Keratinocyte (primary cell): Measurements from ENCODE around the gene PRADC1. TPM values are rescaled to one million over a fixed set of nuclear protein-coding genes. Genes with fewer than 3 reads are reported as not detected.

Experiments
- DNase-seq: peaks from one replicate; pipeline ENCODE4 v3.0.0-alpha.2; 2011; ENCODE audit warnings: low read depth, missing footprints, low spot score
- FAIRE-seq: peaks from 2 replicates; lab custom pipeline; 2011; peaks lifted over from hg19 to GRCh38; lab: Jason Lieb, UNC
- H2AFZ ChIP-seq: 2 replicates; pipeline ENCODE4 v1.6.0; 2012; ENCODE audit warnings: low read length, control low read depth, inconsistent platforms; ENCODE audit not compliant: control insufficient read depth
- H3K27ac ChIP-seq: 2 replicates; pipeline ENCODE4 v1.5.1; 2011; ENCODE audit warnings: low read length; ENCODE audit not compliant: control insufficient read depth, insufficient read depth
- H3K27me3 ChIP-seq: 3 replicates; pipeline ENCODE4 v1.6.0; 2011; ENCODE audit warnings: low read length; ENCODE audit not compliant: control insufficient read depth, insufficient read depth; ENCODE audit errors: extremely low read depth
- H3K36me3 ChIP-seq, 2 experiments: 2 replicates in 1 of 2; 3 replicates in 1 of 2; pipeline ENCODE4 v1.5.1; 2011; ENCODE audit warnings: low read length in 2 of 2, mild to moderate bottlenecking in 1 of 2; ENCODE audit not compliant: control insufficient read depth in 2 of 2, insufficient read depth in 2 of 2; ENCODE audit errors: extremely low read depth in 1 of 2
- H3K4me1 ChIP-seq: 3 replicates; pipeline ENCODE4 v1.5.1; 2011; ENCODE audit warnings: low read length; ENCODE audit not compliant: control insufficient read depth, insufficient read depth; ENCODE audit errors: extremely low read depth
- H3K4me2 ChIP-seq: 3 replicates; pipeline ENCODE4 v1.6.0; 2011; ENCODE audit warnings: low read depth, low read length; ENCODE audit not compliant: control insufficient read depth, insufficient read depth; ENCODE audit errors: extremely low read depth
- H3K4me3 ChIP-seq, 3 experiments: fragments of 200-600 bp in 1 of 3; sonication (generic) in 1 of 3; 2 replicates in 2 of 3; 3 replicates in 1 of 3; pipeline ENCODE4 v1.5.1; 2011 to 2016; ENCODE audit warnings: low read length in 3 of 3, mild to moderate bottlenecking in 3 of 3, control low read depth in 2 of 3, inconsistent platforms in 1 of 3, low read depth in 1 of 3, mixed read lengths in 1 of 3, mixed run types in 1 of 3, moderate library complexity in 1 of 3; ENCODE audit not compliant: control insufficient read depth in 2 of 3, insufficient read depth in 2 of 3; ENCODE audit errors: extremely low read depth in 1 of 3
- H3K79me2 ChIP-seq: 2 replicates; pipeline ENCODE4 v1.6.0; 2012; ENCODE audit warnings: low read length; ENCODE audit not compliant: control insufficient read depth, insufficient read depth
- H3K9ac ChIP-seq: 3 replicates; pipeline ENCODE4 v1.6.0; 2011; ENCODE audit warnings: low read length; ENCODE audit not compliant: control insufficient read depth, insufficient read depth; ENCODE audit errors: extremely low read depth
- H3K9me1 ChIP-seq: 3 replicates; pipeline ENCODE4 v1.6.0; 2011; ENCODE audit warnings: low read length; ENCODE audit not compliant: control insufficient read depth, insufficient read depth; ENCODE audit errors: extremely low read depth
- H3K9me3 ChIP-seq: 2 replicates; pipeline ENCODE4 v1.5.1; 2012; ENCODE audit warnings: low read depth, low read length; ENCODE audit not compliant: control insufficient read depth
- H4K20me1 ChIP-seq: 3 replicates; pipeline ENCODE4 v1.6.0; 2011; ENCODE audit warnings: low read length; ENCODE audit not compliant: control insufficient read depth, insufficient read depth; ENCODE audit errors: extremely low read depth
- CTCF ChIP-seq, 3 experiments: IDR thresholded peaks in 1 of 3; conservative IDR thresholded peaks in 1 of 3; optimal IDR thresholded peaks in 1 of 3; 2 replicates in 2 of 3; 3 replicates in 1 of 3; pipeline versions ENCODE3 to v1.5.1; 2011; ENCODE audit warnings: low read length in 3 of 3, mild to moderate bottlenecking in 3 of 3, moderate library complexity in 2 of 3, control low read depth in 1 of 3, inconsistent platforms in 1 of 3; ENCODE audit not compliant: insufficient read depth in 2 of 3; ENCODE audit errors: extremely low read depth in 1 of 3
- EZH2 ChIP-seq: IDR thresholded peaks from one replicate; pipeline ENCODE4 v1.6.1; 2012; ENCODE audit warnings: inconsistent platforms, mild to moderate bottlenecking, low read length, moderate library complexity
- dilution Hi-C: fragments of 300-500 bp; cut with MboI; formaldehyde crosslinking; loops from one replicate; pipeline ENCODE4 v1.7.0; 2020; ENCODE audit warnings: low sequenced_read_pairs; ENCODE audit not compliant: extremely low pct_ligation_motif_present
- polyA plus RNA-seq, 5 experiments: library from polyadenylated mRNA; depleted of rRNA in 3 of 5; stranded (reverse) in 3 of 5; stranded (forward) in 1 of 5; unstranded in 1 of 5; fragments of >200 nt; gene quantifications; 1 replicate in 1 of 5; 2 replicates in 3 of 5; 3 replicates in 1 of 5; pipeline versions ENCODE4 v1.2.1 to v1.2.3, GENCODE V29; 2011 to 2012; ENCODE audit warnings: missing spikeins in 2 of 5, low read depth in 1 of 5, low replicate concordance in 1 of 5

The PRADC1 gene
- polyA plus RNA-seq, 1 donor (not counting 4 experiments of a cell fraction or from before 2014, with no cell fraction given) = 8.2 TPM

GRCh38 chr2:73253901-73254300 is 20.9 kb upstream of the PRADC1 start:
- Histone ChIP-seq H3K4me1 (peaks cover 26% of the 10 kb centered on the region), H3K4me3 (no peak overlapping the region), H3K9me1 (peaks cover 5% of the 10 kb centered on the region), H3K4me2 (no peak overlapping the region), H3K79me2 (no peaks in the 10 kb centered on the region), H3K36me3 (peaks cover 26 to 47% of the 10 kb centered on the region in 2 experiments), H2AFZ (no peak overlapping the region), H3K9me3 (no peaks in the 10 kb centered on the region), H3K27ac (no peak overlapping the region), H3K9ac (no peak overlapping the region), H4K20me1 (peaks cover 2% of the 10 kb centered on the region), H3K27me3 (no peaks in the 10 kb centered on the region)
- TF ChIP-seq EZH2 = no peak
- no peak for TF ChIP-seq CTCF (optimal IDR thresholded peaks at IDR 0.05 in 1 of 3, IDR thresholded peaks at IDR 0.05 in 1 of 3, conservative IDR thresholded peaks at IDR 0.05 in 1 of 3; ENCODE audit: extremely low read depth in 1 of 3, insufficient read depth in 2 of 3, low read length in 3 of 3)
- dilution Hi-C loops = no loop called here
- no peak for DNase-seq
- peak; percentile 64 for FAIRE-seq

GRCh38 chr2:73253400-73253799 is 20.4 kb upstream of the PRADC1 start:
- dilution Hi-C loops = no loop called here
- Histone ChIP-seq H4K20me1 (peaks cover 7% of the 10 kb centered on the region), H3K4me1 (peaks cover 26% of the 10 kb centered on the region), H2AFZ (no peak overlapping the region), H3K9me3 (no peaks in the 10 kb centered on the region), H3K79me2 (no peaks in the 10 kb centered on the region), H3K27me3 (no peaks in the 10 kb centered on the region), H3K9me1 (peaks cover 5% of the 10 kb centered on the region), H3K36me3 (peaks cover 28 to 51% of the 10 kb centered on the region in 2 experiments), H3K27ac (no peak overlapping the region), H3K9ac (no peak overlapping the region), H3K4me2 (no peak overlapping the region), H3K4me3 (no peak overlapping the region)
- FAIRE-seq (no peak), DNase-seq (no peak)
- TF ChIP-seq CTCF (optimal IDR thresholded peaks at IDR 0.05 in 1 of 3, IDR thresholded peaks at IDR 0.05 in 1 of 3, conservative IDR thresholded peaks at IDR 0.05 in 1 of 3; ENCODE audit: extremely low read depth in 1 of 3, insufficient read depth in 2 of 3, low read length in 3 of 3) (no peak), EZH2 (no peak)
